ENCODE results near the gene IL1A. TPM values are rescaled to one million over a fixed set of nuclear protein-coding genes. Genes with fewer than 3 reads are reported as not detected.

Gene IL1A
- total and polyA plus RNA-seq, 9 of the 15 experiments (the other 6 are each of a cell fraction or from before 2014, with no cell fraction given): 0.03 to 0.27 (median 0.14) TPM; not detected in 2

- no peak for TF ChIP-seq PRMT5 (CRISPR knock-in tag; IDR thresholded peaks at IDR 0.05)
- no peak for TF ChIP-seq CREB1 (IDR thresholded peaks at IDR 0.05)
- TF ChIP-seq CREB1 (CRISPR knock-in tag; IDR thresholded peaks at IDR 0.05): no peak
- no peak for TF ChIP-seq ID3 (CRISPR knock-in tag; IDR thresholded peaks at IDR 0.05)
- no peak for TF ChIP-seq ID3 (tag; IDR thresholded peaks at IDR 0.05)
- TF ChIP-seq ZBTB34 (CRISPR knock-in tag; IDR thresholded peaks at IDR 0.05): no peak
- no peak for TF ChIP-seq BACH1 (tag; IDR thresholded peaks at IDR 0.05)
- peak; percentile 42; the same call in 1 of the 2 replicates for TF ChIP-seq CEBPG (CRISPR knock-in tag; IDR thresholded peaks at IDR 0.05)
- TF ChIP-seq CEBPG (tag; conservative IDR thresholded peaks at IDR 0.05 in 1 of 2, IDR thresholded peaks at IDR 0.05 in 1 of 2): no peak; a peak in 1 of 4 replicates
- TF ChIP-seq SAP30 (IDR thresholded peaks at IDR 0.05; ENCODE audit: borderline replicate concordance, insufficient read depth, low read depth, low read length, poor library complexity, severe bottlenecking): no peak
- no peak for TF ChIP-seq ILK (tag; IDR thresholded peaks at IDR 0.05; ENCODE audit: borderline replicate concordance, low read depth)
- TF ChIP-seq SIRT6 (IDR thresholded peaks at IDR 0.05; ENCODE audit: low read depth, low read length): no peak
- no peak for TF ChIP-seq THAP7 (CRISPR knock-in tag; IDR thresholded peaks at IDR 0.05)
- TF ChIP-seq GATAD2A (IDR thresholded peaks at IDR 0.05): no peak
- peak; percentile 76; the same call in 1 of the 2 replicates for TF ChIP-seq STAT5A (IDR thresholded peaks at IDR 0.05; ENCODE audit: borderline replicate concordance, low read length)
- TF ChIP-seq USF1 (CRISPR knock-in tag; IDR thresholded peaks at IDR 0.05): no peak
- TF ChIP-seq SNAPC5 (CRISPR knock-in tag; IDR thresholded peaks at IDR 0.05): no peak
- TF ChIP-seq BMI1 (IDR thresholded peaks at IDR 0.05; ENCODE audit: low read length): no peak
- no peak for TF ChIP-seq ESRRB (CRISPR knock-in tag; IDR thresholded peaks at IDR 0.05; ENCODE audit: borderline replicate concordance)
- TF ChIP-seq MXI1 (IDR thresholded peaks at IDR 0.05; ENCODE audit: low read depth, low read length): no peak
- no peak for TF ChIP-seq RAD51 (IDR thresholded peaks at IDR 0.05; ENCODE audit: borderline replicate concordance, low read depth)
- no peak for TF ChIP-seq HBP1 (CRISPR knock-in tag; IDR thresholded peaks at IDR 0.05)
- TF ChIP-seq MAZ (CRISPR knock-in tag; conservative IDR thresholded peaks at IDR 0.05 in 1 of 2, IDR thresholded peaks at IDR 0.05 in 1 of 2): no peak
- no peak for TF ChIP-seq XRCC4 (IDR thresholded peaks at IDR 0.05; ENCODE audit: extremely low read depth, insufficient read depth, insufficient read length)
Observed at GRCh38 chr2:112829101-112829960, 45.0 kb upstream of the IL1A start (continued).

Data from K562 (cell line).